IPS DF 19.7 (cell line): ENCODE results near the gene SLC12A7.
"Not testable (repeated sequence)": the region's sequence is repeated elsewhere in the genome, so short reads cannot be mapped to it uniquely, and the experiment has no call there.

Source experiments
- DNase-seq: peaks from one replicate; pipeline ENCODE4 v3.0.0-alpha.2; 2013; ENCODE audit warnings: low read depth, low spot score

The SLC12A7 gene

GRCh38 chr5:1035421-1036405, 76.2 kb downstream of the SLC12A7 start:
- no peak for DNase-seq

GRCh38 chr5:1034986-1035385, 76.9 kb downstream of the SLC12A7 start:
- DNase-seq, result no peak

GRCh38 chr5:1034421-1034905, 77.4 kb downstream of the SLC12A7 start:
- DNase-seq, result no peak

GRCh38 chr5:1033606-1034420, 78.0 kb downstream of the SLC12A7 start:
- DNase-seq, result no peak

GRCh38 chr5:1033178-1033577, 78.7 kb downstream of the SLC12A7 start:
- DNase-seq, result no peak

GRCh38 chr5:1032551-1033027, 79.3 kb downstream of the SLC12A7 start:
- no peak for DNase-seq

- no peak for DNase-seq
Observed at GRCh38 chr5:1032011-1032410, 79.9 kb downstream of the SLC12A7 start.

GRCh38 chr5:1031306-1031959, 80.4 kb downstream of the SLC12A7 start:
- DNase-seq, result no peak

GRCh38 chr5:1030801-1031271, 81.0 kb downstream of the SLC12A7 start:
- DNase-seq, result no peak

- no peak for DNase-seq
Observed at GRCh38 chr5:1029945-1030625, 81.8 kb downstream of the SLC12A7 start.

- no peak for DNase-seq
Observed at GRCh38 chr5:1029282-1029944, 82.5 kb downstream of the SLC12A7 start.

- DNase-seq, result no peak
Observed at GRCh38 chr5:1028481-1029281, 83.2 kb downstream of the SLC12A7 start.

GRCh38 chr5:1027631-1028441, 84.0 kb downstream of the SLC12A7 start:
- no peak for DNase-seq

GRCh38 chr5:1026700-1027621, 84.9 kb downstream of the SLC12A7 start:
- DNase-seq, result no peak

GRCh38 chr5:1021969-1022336, 89.9 kb downstream of the SLC12A7 start:
- DNase-seq, result not testable (repeated sequence)

GRCh38 chr5:1021136-1021968, 90.5 kb downstream of the SLC12A7 start:
- no peak for DNase-seq
